ENCODE measurements around the gene ABCC6.
"Not testable (repeated sequence)": the region's sequence is repeated elsewhere in the genome, so short reads cannot be mapped to it uniquely, and the experiment has no call there.

Gene ABCC6

DNA sequence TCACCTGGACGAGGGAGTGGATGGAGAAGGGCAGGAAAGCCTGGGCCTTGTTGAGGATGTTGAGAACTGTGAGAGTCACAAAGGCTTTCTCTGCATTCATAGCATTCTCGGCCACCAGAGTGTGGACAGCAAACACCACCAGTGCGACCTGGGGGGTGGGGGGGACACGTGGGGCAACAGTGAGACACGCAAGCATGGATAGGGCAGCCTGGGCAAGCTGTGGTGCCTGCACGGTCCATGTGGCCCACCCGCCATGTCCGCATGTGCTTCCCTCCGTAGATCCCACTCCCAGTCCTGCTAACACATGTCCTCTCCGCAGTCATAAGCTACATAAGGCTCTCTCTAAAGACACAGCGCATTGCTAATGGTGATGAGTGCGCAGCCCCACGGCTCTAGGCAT is 34.5 kb downstream of the ABCC6 start:
- DNase-seq, result no peak

GRCh38 chr16:16186820-16187219 is 36.5 kb downstream of the ABCC6 start:
- DNase-seq, result no peak

- no peak for DNase-seq
These were observed 38.2 kb downstream of the ABCC6 start for GRCh38 chr16:16185095-16185494.

- no peak for DNase-seq
These were observed 38.7 kb downstream of the ABCC6 start for GRCh38 chr16:16184594-16184993.

DNA sequence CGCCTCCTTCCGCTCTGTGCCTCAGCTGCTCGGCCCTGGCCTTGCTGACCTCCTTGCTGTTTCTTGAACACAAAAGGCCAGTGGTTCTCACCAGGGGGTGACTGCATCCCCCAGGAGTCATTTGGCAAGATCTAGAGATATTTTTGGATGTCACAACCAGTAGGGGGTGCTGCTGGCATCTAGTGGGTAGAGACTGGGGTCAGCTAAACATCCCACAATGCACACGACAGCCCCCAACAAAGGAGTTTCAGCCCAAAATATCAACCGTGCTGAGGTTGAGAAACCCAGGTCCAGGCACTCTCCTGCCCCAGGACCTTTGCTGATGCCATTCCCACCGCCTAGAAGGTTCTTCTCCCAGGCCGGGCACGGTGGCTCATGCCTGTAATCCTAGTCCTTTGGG is 39.7 kb downstream of the ABCC6 start:
- DNase-seq, result no peak

DNA sequence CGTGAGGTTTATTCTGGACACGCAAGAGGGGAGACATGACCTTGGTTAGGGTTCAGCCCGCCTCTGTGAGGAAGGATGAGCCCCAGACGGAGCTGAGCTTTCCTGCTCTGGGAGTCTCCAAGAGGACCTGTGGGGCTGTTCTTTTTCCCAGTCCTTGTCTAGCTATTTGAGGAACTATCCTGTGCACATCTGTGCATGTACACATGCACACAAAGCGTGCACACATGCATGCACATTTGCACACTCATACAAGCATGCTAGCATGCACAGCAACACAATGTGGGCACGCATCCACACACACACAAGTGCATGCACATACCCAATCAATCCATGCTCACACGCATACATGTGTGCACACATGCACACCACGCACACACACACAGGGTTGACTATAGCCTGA is 40.4 kb downstream of the ABCC6 start:
- DNase-seq, result no peak

- not testable (repeated sequence) for DNase-seq
These were observed 41.5 kb downstream of the ABCC6 start for GRCh38 chr16:16181748-16182147.

DNA sequence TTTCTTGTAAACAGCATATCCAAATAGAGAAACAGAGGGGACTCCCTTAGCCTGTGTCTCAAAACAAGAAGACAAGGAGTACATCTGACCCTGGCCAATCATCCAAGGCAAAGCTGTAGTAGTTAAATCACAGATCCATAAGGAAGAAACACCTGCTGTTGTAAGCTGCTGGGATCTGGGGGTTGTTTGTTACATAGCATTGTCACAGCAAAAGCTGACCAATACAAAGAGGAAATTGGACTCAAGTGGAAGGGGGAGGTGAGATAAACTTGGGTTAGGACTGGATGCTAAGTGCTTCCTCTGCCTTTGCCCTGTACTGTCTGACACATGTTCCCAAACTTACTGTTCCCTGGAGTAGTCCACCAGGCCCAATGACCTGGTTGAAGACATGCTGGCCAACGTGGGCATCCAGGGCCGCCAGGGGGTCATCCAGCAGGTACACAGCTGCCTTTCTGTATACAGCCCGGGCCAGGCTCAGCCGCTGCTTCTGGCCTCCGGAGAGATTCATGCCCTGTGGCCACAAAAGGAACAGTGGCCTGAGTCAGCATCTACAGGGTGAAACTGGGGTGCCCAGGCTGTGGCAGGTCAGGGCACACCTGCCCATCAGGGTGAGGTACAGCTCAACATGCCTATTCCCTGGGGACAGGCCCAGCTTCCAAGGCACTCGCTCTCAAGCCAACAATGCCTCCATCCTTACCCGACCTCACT is 44.7 kb downstream of the ABCC6 start:
- DNase-seq, result no peak

DNA sequence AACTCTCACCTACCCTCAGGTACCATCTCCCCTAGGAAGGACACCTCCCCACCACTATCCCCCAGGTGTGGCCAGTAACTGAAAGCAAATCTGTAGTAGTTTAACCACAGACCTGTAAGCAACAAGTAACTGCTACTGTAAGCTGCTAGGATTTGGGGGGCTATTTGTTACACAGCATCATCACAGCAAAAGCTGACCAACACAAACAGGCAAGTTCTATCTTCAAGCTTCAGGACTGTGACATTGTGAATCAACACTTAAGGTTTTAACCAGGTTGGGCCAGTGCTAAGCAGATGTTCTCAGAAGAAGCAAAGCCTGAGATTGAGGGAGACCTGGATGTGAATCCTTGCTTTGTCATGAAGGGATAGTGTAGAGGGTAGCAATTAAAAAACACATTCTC is 47.0 kb downstream of the ABCC6 start:
- DNase-seq, result no peak

DNA sequence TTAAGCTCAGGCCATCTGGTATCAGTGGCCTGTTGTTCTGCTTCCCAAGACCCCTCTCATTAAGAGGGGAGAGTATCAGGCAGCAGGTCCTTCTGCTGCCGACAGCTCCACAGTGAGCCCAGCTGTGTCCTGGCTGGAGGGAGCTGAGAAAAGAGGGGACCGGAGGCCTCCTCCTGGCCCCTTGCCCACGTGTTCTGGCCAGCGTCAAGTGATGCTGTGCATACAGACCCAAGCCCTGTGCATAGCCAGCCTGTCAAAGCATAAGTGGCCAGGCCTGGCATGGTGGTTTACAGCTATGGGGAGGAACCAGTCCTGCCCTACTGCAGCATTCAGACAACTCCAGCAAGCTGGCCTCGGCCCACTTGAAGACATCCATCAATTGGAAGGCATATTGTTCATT is 48.0 kb downstream of the ABCC6 start:
- DNase-seq, result no peak

GRCh38 chr16:16172991-16173390 is 50.3 kb downstream of the ABCC6 start:
- no peak for DNase-seq

DNA sequence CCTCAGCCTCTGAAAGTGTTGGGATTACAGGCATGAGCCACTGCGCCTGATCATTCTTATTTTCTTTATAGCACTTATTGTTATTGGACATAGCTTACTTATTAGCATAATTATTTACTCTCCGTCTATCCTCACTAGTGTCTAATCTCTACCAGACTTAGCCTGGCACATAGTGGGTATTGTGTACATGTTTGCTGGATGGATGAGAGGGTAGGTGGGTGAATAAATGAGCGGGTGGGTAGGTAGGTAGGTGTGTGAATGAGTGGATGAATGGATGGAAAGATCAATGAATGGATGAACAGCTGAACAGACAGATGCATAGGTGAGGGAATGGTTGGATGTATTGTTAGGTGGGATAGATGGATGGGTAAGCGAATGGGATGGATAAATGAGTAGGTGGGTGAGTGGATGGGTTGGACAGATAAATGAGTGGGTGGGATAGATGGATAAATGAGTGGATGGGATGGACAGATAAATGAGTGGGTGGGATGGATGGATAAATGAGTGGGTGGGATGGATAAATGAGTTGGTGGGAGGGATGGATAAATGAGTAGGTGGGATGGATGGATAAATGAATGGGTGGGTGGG is 51.9 kb downstream of the ABCC6 start:
- DNase-seq, result no peak

GRCh38 chr16:16169615-16170014 is 53.7 kb downstream of the ABCC6 start:
- DNase-seq, result no peak

- DNase-seq, result no peak
These were observed 54.9 kb downstream of the ABCC6 start for GRCh38 chr16:16168431-16168830.

DNA sequence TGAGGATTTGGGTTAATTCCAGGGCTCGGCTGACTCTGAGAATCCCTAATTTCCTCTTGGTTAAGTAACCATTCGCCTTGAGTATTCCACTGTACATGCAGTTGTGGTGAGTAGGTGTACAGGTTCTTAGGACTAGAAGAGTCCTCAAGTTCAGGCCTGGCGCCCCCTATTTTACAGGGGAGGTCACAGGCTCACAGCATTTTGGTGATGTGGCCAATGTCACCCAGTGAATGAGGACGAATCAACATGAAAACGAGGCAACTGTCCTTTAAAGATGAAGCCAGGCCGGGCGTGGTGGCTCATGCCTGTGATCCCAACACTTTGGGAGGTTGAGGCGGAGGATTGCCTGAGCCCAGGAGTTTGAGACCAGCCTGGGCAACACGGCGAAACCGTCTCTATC is 55.4 kb downstream of the ABCC6 start:
- no peak for DNase-seq

DNA sequence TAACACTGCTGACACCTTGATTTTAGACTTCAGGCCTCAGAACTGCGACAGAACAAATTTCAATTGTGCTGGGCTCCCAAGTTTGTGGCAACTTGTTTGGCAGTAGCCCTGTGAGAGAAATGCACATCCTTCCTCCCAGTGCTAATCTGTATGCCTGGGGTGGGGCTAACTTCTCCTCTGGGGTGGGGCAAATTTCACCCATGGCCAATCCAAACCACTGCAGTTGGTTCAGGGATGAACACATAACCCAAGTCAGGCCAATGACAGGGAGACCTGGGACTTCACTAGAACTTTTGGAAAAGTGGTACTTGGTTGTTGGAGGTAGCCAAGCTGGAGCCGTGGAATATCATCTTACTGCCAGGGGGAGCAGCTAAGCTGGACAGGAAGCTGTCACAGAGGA is 56.3 kb downstream of the ABCC6 start:
- no peak for DNase-seq

- no peak for DNase-seq
These were observed 57.2 kb downstream of the ABCC6 start for GRCh38 chr16:16166085-16166484.

DNA sequence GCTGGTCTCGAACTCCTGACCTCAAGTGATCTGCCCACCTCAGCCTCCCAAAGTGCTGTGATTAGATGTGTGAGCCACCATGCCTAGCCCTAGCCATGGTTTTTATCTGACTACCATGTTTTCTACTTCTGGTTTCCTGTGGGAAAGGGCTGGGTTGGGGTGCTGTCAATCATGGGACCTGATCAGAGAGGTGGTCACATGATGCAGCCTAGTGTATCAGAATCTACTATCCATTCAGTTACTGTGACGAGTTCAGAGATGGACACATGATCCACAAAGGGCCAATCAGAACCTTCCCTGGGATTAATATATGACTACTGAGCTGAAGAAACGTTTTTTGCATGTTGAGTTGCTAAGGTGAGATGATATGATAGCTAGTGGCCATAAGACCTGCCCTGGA is 59.1 kb downstream of the ABCC6 start:
- DNase-seq, result no peak

- no peak for DNase-seq
These were observed 59.7 kb downstream of the ABCC6 start for GRCh38 chr16:16163571-16163970.

GRCh38 chr16:16163109-16163508 is 60.2 kb downstream of the ABCC6 start:
- no peak for DNase-seq

- no peak for DNase-seq
These were observed 60.7 kb downstream of the ABCC6 start for GRCh38 chr16:16162591-16162990.

GRCh38 chr16:16161840-16162239 is 61.5 kb downstream of the ABCC6 start:
- not testable (repeated sequence) for DNase-seq

GRCh38 chr16:16161319-16161718 is 62.0 kb downstream of the ABCC6 start:
- no peak for DNase-seq

DNA sequence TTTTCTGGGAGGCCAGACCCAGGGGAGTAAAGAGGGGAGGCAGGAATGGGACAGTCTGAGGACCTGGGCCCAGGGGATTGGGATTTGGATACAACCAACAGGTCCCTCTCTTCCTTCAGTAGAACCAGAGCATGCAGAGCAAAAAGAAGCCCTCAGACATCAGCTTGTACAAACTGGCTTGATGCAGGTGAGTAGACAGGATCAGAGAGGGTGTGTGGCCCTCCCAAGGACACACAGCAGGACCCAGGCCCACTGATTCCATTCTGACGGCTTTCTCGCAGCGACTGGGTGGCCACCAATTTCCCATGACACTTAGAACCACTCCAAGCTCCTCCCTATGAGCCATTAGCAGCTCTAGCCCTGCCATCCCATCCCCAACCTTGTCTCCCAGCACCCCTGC is 63.6 kb downstream of the ABCC6 start:
- no peak for DNase-seq
